ENCODE measurements around the gene DCK. TPM values are rescaled to one million over a fixed set of nuclear protein-coding genes. Genes with fewer than 3 reads are reported as not detected.
A peak's percentile ranks its signal among the peaks of the same experiment; 100 is the strongest.

The DCK gene
- total and polyA plus RNA-seq, 2 experiments from 2014 or later: 16.9 to 25.1 TPM

DNA sequence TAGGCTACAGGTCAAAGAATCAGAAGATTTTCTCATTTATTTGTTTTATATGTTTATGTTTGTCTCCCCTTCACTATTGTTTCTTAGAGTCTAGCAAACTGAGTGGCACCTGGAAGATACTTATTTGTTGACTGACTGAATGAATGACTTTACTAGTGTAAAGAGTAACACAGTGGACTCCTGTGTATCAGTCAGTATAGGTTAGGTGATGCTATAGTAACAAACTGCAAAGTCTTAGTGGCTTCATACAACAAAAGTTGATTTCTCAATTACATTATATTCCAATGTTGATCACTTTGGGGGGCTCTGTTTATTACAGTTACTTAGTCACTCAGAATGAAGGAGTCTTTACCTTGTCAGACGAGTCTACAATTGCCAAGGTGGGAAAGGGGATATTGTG lies 76.6 kb downstream of the DCK start (continued):
- TF ChIP-seq, protein P1, sequence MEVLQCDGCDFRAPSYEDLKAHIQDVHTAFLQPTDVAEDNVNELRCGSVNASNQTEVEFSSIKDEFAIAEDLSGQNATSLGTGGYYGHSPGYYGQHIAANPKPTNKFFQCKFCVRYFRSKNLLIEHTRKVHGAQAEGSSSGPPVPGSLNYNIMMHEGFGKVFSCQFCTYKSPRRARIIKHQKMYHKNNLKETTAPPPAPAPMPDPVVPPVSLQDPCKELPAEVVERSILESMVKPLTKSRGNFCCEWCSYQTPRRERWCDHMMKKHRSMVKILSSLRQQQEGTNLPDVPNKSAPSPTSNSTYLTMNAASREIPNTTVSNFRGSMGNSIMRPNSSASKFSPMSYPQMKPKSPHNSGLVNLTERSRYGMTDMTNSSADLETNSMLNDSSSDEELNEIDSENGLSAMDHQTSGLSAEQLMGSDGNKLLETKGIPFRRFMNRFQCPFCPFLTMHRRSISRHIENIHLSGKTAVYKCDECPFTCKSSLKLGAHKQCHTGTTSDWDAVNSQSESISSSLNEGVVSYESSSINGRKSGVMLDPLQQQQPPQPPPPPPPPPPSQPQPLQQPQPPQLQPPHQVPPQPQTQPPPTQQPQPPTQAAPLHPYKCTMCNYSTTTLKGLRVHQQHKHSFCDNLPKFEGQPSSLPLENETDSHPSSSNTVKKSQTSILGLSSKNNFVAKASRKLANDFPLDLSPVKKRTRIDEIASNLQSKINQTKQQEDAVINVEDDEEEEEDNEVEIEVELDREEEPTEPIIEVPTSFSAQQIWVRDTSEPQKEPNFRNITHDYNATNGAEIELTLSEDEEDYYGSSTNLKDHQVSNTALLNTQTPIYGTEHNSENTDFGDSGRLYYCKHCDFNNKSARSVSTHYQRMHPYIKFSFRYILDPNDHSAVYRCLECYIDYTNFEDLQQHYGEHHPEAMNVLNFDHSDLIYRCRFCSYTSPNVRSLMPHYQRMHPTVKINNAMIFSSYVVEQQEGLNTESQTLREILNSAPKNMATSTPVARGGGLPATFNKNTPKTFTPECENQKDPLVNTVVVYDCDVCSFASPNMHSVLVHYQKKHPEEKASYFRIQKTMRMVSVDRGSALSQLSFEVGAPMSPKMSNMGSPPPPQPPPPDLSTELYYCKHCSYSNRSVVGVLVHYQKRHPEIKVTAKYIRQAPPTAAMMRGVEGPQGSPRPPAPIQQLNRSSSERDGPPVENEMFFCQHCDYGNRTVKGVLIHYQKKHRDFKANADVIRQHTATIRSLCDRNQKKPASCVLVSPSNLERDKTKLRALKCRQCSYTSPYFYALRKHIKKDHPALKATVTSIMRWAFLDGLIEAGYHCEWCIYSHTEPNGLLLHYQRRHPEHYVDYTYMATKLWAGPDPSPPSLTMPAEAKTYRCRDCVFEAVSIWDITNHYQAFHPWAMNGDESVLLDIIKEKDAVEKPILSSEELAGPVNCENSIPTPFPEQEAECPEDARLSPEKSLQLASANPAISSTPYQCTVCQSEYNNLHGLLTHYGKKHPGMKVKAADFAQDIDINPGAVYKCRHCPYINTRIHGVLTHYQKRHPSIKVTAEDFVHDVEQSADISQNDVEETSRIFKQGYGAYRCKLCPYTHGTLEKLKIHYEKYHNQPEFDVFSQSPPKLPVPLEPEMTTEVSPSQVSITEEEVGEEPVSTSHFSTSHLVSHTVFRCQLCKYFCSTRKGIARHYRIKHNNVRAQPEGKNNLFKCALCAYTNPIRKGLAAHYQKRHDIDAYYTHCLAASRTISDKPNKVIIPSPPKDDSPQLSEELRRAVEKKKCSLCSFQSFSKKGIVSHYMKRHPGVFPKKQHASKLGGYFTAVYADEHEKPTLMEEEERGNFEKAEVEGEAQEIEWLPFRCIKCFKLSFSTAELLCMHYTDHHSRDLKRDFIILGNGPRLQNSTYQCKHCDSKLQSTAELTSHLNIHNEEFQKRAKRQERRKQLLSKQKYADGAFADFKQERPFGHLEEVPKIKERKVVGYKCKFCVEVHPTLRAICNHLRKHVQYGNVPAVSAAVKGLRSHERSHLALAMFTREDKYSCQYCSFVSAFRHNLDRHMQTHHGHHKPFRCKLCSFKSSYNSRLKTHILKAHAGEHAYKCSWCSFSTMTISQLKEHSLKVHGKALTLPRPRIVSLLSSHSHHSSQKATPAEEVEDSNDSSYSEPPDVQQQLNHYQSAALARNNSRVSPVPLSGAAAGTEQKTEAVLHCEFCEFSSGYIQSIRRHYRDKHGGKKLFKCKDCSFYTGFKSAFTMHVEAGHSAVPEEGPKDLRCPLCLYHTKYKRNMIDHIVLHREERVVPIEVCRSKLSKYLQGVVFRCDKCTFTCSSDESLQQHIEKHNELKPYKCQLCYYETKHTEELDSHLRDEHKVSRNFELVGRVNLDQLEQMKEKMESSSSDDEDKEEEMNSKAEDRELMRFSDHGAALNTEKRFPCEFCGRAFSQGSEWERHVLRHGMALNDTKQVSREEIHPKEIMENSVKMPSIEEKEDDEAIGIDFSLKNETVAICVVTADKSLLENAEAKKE (CRISPR knock-in tag; IDR thresholded peaks at IDR 0.05): no peak
- no peak for TF ChIP-seq STAT1 (IDR thresholded peaks at IDR 0.05; ENCODE audit: unreplicated experiment)

- H3K9me2 ChIP-seq (ENCODE audit: insufficient read depth): no peaks in the 10 kb centered on the region
- H4K20me1 ChIP-seq (replicated peaks; ENCODE audit: insufficient read depth): no peaks in the 10 kb centered on the region
- H3F3A ChIP-seq (replicated peaks; ENCODE audit: low read depth): no peaks in the 10 kb centered on the region
- H2AFZ ChIP-seq: peak overlapping the region; percentile 85; the same call in 1 of the 2 replicates
- Mint-ChIP-seq H3K36me3 (ENCODE audit: low read depth) (no peaks in the 10 kb centered on the region), H3K27me3 (ENCODE audit: insufficient read depth, low read depth, poor library complexity) (no peaks in the 10 kb centered on the region), H3K27ac (no peak overlapping the region), H3K4me3 (no peak overlapping the region), H3K4me1 (peaks cover 13% of the 10 kb centered on the region; the same call in 2 of the 3 replicates), H3K9me3 (no peaks in the 10 kb centered on the region)
- no peaks in the 10 kb centered on the region for H3K4me1 ChIP-seq (ENCODE audit: insufficient read depth)
- H3K4me2 ChIP-seq: no peak overlapping the region
- ATAC-seq (no peak), DNase-seq (ENCODE audit: low spot score) (no peak)
- no peaks in the 10 kb centered on the region for H3K79me2 ChIP-seq (replicated peaks; ENCODE audit: insufficient read depth)
- no peak overlapping the region for H3K27ac ChIP-seq (ENCODE audit: low read depth)
- no peaks in the 10 kb centered on the region for H3K36me3 ChIP-seq (ENCODE audit: insufficient read depth)
- no peak overlapping the region for H3K4me3 ChIP-seq
- no peaks in the 10 kb centered on the region for H3K27me3 ChIP-seq (ENCODE audit: insufficient read depth)
- no peak for TF ChIP-seq REST (IDR thresholded peaks at IDR 0.05; ENCODE audit: unreplicated experiment)
- TF ChIP-seq, protein P2, sequence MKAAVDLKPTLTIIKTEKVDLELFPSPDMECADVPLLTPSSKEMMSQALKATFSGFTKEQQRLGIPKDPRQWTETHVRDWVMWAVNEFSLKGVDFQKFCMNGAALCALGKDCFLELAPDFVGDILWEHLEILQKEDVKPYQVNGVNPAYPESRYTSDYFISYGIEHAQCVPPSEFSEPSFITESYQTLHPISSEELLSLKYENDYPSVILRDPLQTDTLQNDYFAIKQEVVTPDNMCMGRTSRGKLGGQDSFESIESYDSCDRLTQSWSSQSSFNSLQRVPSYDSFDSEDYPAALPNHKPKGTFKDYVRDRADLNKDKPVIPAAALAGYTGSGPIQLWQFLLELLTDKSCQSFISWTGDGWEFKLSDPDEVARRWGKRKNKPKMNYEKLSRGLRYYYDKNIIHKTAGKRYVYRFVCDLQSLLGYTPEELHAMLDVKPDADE (IDR thresholded peaks at IDR 0.05): no peak
- TF ChIP-seq STAT1 (IDR thresholded peaks at IDR 0.05; ENCODE audit: unreplicated experiment): no peak
- no peak for TF ChIP-seq NANOG (IDR thresholded peaks at IDR 0.05; ENCODE audit: borderline replicate concordance)
- no peak for TF ChIP-seq CTCF (conservative IDR thresholded peaks at IDR 0.05; ENCODE audit: low read depth in 2 of 2)
- TF ChIP-seq POLR2AphosphoS5 (IDR thresholded peaks at IDR 0.05; ENCODE audit: low read depth): no peak
- no peak for TF ChIP-seq JUNB (IDR thresholded peaks at IDR 0.05; ENCODE audit: unreplicated experiment)
- no peak for TF ChIP-seq ZNF114 (CRISPR knock-in tag; IDR thresholded peaks at IDR 0.05)
- TF ChIP-seq ZNF331 (CRISPR knock-in tag; IDR thresholded peaks at IDR 0.05; ENCODE audit: low read depth): no peak
- no peak for TF ChIP-seq CREB1 (CRISPR knock-in tag; IDR thresholded peaks at IDR 0.05; ENCODE audit: low read depth)
These were observed 81.2 kb downstream of the DCK start for GRCh38 chr4:71074452-71075299.
